IPS-20b (cell line): ENCODE results near the gene NUP210.
A peak's percentile ranks its signal among the peaks of the same experiment; 100 is the strongest.

ENCODE experiments used
- H3K27ac ChIP-seq: one replicate; pipeline ENCODE4 v1.5.1; 2013; ENCODE audit warnings: low read length
- H3K27me3 ChIP-seq: 2 replicates; pipeline ENCODE4 v1.6.1; 2013; ENCODE audit warnings: mild to moderate bottlenecking, low read length, inconsistent platforms; ENCODE audit not compliant: insufficient read depth
- H3K36me3 ChIP-seq: 2 replicates; pipeline ENCODE4 v1.6.1; 2013; ENCODE audit warnings: low read depth, mild to moderate bottlenecking, inconsistent platforms, low read length, moderate library complexity; ENCODE audit not compliant: insufficient read depth
- H3K4me1 ChIP-seq: 2 replicates; pipeline ENCODE4 v1.6.1; 2013; ENCODE audit warnings: mild to moderate bottlenecking, control low read depth, inconsistent platforms, low read length, moderate library complexity; ENCODE audit not compliant: insufficient read depth
- H3K4me3 ChIP-seq: 2 replicates; pipeline ENCODE4 v1.5.1; 2013; ENCODE audit warnings: mild to moderate bottlenecking, low read length, inconsistent platforms
- H3K9ac ChIP-seq: 2 replicates; pipeline ENCODE4 v1.6.1; 2013; ENCODE audit warnings: low read depth, mild to moderate bottlenecking, inconsistent platforms, low read length, moderate library complexity
- H3K9me3 ChIP-seq: 2 replicates; pipeline ENCODE4 v1.6.1; 2013; ENCODE audit warnings: mild to moderate bottlenecking, low read depth, low read length, inconsistent platforms; ENCODE audit not compliant: insufficient read depth

Gene NUP210

DNA sequence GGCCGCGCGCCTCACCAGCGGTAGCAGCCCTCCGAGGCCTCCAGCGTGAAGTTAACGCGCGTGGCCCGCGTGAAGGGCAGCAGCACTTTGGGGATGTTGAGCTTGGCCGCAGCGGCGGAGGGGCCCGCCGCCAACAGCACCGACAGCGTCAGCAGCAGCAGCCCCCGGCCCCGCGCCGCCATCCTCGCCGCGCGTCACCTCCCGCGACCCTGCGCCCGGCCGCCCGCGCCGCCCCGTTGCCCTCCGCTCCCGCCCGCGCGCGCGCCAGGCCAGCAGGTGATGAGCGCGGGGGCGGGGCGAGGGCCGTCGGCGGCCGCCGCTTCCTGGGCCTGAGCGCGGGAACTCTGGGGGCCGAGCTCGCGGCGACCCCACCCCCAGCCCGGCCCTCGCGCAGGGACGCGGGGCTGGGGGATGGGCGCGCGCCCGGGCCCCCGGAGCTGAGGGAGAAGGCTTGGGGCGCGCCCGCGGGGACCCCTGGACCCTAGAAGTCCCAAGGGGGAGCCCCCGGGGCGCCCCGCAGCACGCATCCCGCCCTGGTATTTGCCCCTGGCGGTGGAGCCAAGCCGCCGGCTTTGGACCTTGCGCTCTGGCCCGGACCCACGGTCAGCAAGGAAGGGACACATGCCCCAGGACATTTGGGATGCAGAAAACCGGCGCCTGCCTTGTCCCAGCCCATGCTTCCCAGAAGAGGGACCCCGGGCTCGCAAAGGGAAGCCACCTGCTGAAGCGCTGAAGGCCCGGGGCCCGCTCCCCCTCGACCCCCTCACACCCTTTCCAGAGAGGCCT, at the start of gene NUP210:
Gene NUP210, minus strand, starts transcription at position 278 of the 786 bp plus-strand sequence. Its CDS starts 96 bp downstream, at position 182.
- Histone ChIP-seq H3K36me3 (peaks cover 3% of the 10 kb centered on the region; the same call in 1 of the 2 replicates), H3K4me3 (peak within 1 kb of the TSS; percentile 81), H3K9me3 (no peaks in the 10 kb centered on the region), H3K9ac (peak within 1 kb of the TSS; percentile 75), H3K4me1 (peaks cover 9% of the 10 kb centered on the region), H3K27ac (no peak within 1 kb of the TSS), H3K27me3 (peaks cover 19% of the 10 kb centered on the region)

DNA sequence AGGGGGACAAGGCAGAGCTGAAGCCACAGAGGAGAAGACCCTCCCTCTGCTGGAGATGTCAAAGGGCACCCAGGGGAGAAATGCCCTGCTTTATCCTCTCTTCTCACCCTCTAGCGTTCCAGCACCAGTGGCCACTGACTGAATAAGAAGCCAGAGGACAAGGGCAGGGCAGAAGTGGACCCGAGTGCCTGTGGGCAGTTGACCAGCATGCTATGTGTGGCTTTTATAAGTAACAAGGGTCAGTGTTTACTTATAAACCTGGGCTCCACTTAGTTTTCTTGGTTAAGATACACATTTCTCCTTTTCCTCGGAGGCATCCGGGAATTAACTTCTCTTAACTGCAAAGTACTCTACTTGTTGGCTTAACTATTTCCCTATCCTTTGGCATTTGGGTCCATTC, 46.7 kb upstream of the NUP210 start:
- H3K27me3 ChIP-seq = peaks cover 11% of the 10 kb centered on the region
- H3K27ac ChIP-seq = no peak overlapping the region
- no peaks in the 10 kb centered on the region for H3K36me3 ChIP-seq
- H3K4me1 ChIP-seq = no peaks in the 10 kb centered on the region
- H3K4me3 ChIP-seq = no peak overlapping the region
- H3K9me3 ChIP-seq = no peaks in the 10 kb centered on the region; the same call in 1 of the 2 replicates
- H3K9ac ChIP-seq = no peak overlapping the region

DNA sequence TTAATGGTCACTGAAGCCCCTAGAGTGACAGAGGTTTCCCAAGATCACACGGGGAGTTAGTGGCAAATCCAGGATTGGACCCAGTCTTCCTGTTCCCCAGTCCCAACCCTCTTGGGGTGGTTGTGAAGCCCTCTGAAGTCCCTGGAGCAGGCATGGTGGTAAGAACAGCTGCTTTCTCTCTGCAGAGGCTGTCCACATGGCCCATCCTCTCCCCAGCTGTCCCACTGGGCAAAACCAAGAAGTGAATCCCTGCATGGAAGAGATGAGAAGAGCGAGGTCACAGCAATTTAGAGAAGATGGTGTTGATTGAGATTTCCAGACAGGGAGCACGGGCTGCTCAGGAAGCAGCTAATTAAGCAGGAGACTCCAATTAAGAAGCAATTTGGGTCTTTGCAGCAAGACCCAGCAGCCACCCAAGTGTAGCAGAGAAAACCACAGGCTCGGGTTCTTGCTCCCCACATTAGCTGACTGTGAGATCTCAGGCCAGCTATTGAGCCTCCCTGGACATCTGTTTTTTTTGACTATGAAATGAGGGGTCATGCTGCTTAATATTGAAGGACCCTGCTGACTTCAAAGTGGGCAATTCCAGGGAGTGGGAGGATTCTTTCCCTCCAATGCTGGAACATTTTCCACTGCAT, 45.2 kb upstream of the NUP210 start:
- H3K9ac ChIP-seq = no peak overlapping the region
- H3K27me3 ChIP-seq = peaks cover 16% of the 10 kb centered on the region
- no peaks in the 10 kb centered on the region for H3K36me3 ChIP-seq
- H3K27ac ChIP-seq = no peak overlapping the region
- H3K9me3 ChIP-seq = no peaks in the 10 kb centered on the region; the same call in 1 of the 2 replicates
- H3K4me3 ChIP-seq = no peak overlapping the region
- no peaks in the 10 kb centered on the region for H3K4me1 ChIP-seq

DNA sequence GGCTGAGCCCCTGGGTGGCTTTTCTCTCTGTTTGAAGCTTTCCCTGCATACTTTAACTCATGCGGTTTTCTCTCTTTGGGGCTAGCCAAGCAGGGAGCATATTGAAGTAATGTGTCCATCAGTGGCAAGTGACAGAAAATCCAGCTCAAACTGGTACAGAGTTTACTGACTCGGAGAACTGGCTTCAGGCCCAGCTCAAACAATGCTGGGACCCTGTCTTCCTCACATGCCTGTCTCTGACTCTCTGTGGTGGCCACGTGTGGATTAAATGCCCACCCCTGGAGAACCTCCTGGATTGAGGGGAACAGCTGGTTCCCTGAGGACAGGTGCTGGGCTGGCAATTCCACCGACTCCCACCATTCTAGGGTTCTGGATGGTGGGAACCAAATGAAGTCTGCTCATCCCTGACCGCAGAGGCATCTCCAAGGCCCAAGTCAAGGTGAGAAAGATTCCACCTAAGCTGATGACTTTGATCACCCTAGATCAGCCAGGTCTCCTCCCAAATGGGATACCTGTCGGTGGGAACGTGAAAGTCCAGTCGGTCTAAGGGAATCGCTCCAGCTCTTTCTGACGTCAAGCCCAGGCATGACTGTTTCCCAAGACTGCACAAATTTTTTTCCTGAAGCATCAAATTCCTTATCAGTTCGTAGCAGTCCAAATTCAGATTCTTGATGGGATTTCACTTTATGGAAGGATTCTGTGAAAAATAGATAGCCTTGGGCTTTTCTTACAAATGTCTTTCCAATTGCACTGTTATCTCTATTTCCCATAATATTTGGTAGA, 43.7 kb upstream of the NUP210 start:
- Histone ChIP-seq H3K27me3 (peaks cover 22% of the 10 kb centered on the region), H3K27ac (no peak overlapping the region), H3K36me3 (no peaks in the 10 kb centered on the region), H3K9ac (no peak overlapping the region), H3K9me3 (no peaks in the 10 kb centered on the region; the same call in 1 of the 2 replicates), H3K4me1 (no peaks in the 10 kb centered on the region), H3K4me3 (no peak overlapping the region)

DNA sequence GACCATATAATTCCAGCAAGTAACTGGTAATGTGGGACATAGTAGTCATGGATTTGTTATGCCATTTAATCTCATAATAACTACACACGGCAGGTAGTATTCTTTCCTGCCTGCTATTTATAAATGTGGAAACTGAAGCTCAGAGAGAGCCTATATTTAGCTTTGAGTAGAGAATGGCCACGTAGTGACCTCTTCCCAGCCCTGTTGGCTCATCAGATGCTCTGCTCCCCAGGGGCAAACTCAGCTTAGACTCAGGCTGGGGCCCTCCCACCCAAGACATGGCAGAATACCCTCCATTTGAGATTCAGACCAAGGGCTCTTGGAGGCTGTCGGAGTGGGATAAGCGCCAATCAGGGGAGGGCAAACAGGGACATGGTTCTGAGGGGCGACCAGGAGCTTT, 42.7 kb upstream of the NUP210 start:
- no peak overlapping the region for H3K27ac ChIP-seq
- no peaks in the 10 kb centered on the region for H3K4me1 ChIP-seq
- H3K4me3 ChIP-seq = no peak overlapping the region
- no peaks in the 10 kb centered on the region for H3K36me3 ChIP-seq
- no peak overlapping the region for H3K9ac ChIP-seq
- H3K9me3 ChIP-seq = no peaks in the 10 kb centered on the region; the same call in 1 of the 2 replicates
- H3K27me3 ChIP-seq = peaks cover 22% of the 10 kb centered on the region

DNA sequence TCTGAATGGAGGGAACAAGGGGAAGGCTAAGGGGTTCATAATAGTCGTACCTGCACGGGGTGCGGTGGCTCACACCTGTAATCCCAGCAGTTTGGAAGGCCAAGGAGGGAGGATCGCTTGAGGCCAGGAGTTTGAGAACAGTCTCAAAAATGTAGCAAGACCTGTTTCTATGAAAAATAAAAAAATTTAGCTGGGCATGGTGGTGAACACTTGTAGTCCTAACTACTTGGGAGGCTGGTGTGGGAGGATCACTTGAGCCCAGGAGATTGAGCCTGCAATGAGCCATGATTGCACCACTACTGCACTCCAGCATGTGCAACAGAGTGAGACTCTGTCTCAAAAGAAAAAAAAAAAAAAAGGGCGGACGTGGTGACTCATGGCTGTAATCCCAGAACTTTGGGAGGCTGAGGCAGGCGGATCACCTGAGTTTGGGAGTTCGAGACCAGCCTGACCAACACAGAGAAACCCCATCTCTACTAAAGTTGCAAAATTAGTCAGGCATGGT, 42.1 kb upstream of the NUP210 start:
- Histone ChIP-seq H3K27me3 (peaks cover 22% of the 10 kb centered on the region), H3K27ac (no peak overlapping the region), H3K4me3 (no peak overlapping the region), H3K36me3 (no peaks in the 10 kb centered on the region), H3K9me3 (no peaks in the 10 kb centered on the region; the same call in 1 of the 2 replicates), H3K9ac (no peak overlapping the region), H3K4me1 (no peaks in the 10 kb centered on the region)

DNA sequence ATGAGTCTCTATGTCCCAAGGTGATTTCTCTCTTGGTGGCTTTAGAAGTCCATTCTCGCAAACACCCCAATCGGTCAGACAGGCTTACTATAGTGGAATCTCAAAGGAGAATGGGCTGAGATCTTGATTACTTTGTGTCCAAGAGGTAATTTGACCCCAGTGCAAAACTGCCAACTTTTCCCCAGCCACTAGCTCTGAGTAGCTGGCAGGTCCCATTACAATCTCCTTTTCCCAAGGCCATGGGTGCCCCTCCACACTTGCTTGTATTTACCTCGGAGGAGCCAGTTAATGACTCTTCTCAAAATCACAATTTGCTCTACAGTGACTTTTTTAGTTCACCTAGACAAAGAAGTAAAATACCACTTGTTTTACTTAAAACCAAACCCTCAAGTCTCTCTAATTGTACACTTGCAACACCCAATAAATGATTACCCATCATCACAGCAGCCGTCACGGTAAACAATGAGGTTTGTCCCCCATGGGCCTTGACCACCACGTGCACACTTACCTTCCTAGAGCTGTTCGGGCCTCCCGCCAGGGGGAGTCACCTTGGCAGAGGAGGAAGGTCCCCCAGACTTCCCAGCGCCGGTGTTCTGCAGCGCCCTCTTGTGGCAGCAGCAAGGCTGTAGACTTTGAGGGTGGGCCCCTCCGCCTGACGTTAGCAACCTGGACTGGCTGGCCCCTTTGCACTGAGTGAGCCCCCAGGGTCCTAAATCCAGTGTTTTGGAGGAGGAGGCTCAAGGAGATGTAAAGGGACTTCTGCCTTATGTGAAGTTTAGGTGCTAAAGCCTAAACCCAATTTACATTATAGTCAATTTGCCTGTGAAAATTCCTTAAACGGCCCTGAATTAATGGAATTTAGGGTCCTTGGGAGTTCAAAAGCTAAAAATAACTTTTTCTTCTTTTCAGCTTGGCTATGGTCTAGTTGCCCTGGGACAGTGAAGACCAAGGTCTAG, 41.3 kb upstream of the NUP210 start:
- H3K4me1 ChIP-seq = no peaks in the 10 kb centered on the region
- no peak overlapping the region for H3K9ac ChIP-seq
- no peak overlapping the region for H3K4me3 ChIP-seq
- no peak overlapping the region for H3K27ac ChIP-seq
- peaks cover 22% of the 10 kb centered on the region for H3K27me3 ChIP-seq
- H3K36me3 ChIP-seq = no peaks in the 10 kb centered on the region
- no peaks in the 10 kb centered on the region; the same call in 1 of the 2 replicates for H3K9me3 ChIP-seq

DNA sequence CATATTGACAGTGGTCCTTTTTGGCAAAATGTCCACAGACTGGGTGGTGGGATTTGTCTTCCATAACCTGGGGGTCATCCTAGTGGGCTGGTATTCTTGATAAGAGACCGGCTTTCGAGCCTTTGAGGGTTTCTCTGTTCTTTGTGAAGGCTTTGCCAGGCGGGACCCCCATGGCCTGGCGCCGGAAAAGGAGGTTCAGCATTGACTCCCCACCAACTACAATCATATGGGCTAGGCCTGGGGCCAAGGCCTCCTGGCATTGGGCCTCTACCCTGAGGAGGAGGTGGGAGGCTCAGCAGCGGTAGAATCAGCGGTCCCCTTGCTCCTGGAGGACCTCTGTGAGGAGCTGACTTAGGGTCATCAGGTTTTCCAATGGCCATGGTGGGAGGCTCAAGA, 40.2 kb upstream of the NUP210 start:
- H3K36me3 ChIP-seq = no peaks in the 10 kb centered on the region
- H3K9ac ChIP-seq = no peak overlapping the region
- no peak overlapping the region for H3K27ac ChIP-seq
- H3K27me3 ChIP-seq = peaks cover 20% of the 10 kb centered on the region
- no peaks in the 10 kb centered on the region; the same call in 1 of the 2 replicates for H3K9me3 ChIP-seq
- no peak overlapping the region for H3K4me3 ChIP-seq
- H3K4me1 ChIP-seq = no peaks in the 10 kb centered on the region

DNA sequence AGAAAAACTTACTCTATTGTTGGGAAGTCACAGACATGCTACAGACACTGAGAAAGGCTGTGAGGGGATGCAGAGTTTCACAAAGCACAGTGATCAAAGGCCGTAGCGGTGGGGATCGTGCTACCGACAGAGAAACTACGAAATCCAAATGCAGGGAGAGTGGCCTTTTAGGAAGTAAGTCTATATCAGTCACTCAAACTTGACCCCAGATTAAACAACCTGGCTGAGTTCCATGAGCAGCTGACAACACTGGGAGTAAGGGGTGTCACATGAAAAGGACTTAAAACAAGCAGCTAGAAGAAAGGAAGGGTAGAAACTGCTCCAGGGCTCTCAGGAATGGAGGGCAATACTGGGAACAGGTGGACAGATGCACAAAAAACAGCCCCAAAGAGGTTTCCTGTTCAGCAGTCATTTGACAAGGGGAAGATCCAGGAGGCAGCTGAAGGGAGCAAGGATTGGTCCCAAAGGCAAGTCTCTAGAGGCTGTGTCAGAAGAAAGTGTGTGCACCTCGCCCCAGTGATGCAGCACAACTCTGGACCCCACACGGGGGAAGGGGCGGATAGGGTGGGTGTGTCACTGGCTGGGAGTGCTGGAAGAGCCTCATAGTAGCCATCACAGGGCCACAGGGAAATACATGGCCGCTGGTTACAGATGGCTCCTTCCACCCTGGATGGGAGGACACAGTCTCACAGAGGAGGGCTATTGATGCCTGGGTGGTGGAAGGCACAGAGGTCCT, 39.7 kb upstream of the NUP210 start:
- Histone ChIP-seq H3K4me1 (no peaks in the 10 kb centered on the region), H3K4me3 (no peak overlapping the region), H3K36me3 (no peaks in the 10 kb centered on the region), H3K27me3 (peaks cover 17% of the 10 kb centered on the region), H3K27ac (no peak overlapping the region), H3K9me3 (no peaks in the 10 kb centered on the region; the same call in 1 of the 2 replicates), H3K9ac (no peak overlapping the region)

DNA sequence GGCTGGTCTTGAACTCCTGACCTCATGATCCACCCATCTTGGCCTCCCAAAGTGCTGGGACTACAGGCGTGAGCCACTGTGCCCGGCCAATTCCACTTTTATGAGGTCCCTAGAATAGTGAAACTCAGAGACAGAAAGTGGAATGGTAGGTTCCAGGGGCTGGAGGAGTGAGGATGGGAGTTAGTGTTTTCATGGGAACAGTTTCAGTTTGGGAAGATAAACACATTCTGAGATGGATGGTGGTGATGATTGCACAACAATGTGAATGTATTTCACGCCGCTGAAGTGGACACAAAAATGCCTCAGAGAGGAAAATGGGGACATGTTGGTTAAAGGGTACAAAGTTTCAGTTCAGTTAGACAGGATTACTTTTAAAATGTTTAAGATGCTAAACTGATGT, 37.5 kb upstream of the NUP210 start:
- H3K27ac ChIP-seq = no peak overlapping the region
- peaks cover 17% of the 10 kb centered on the region for H3K27me3 ChIP-seq
- no peaks in the 10 kb centered on the region for H3K4me1 ChIP-seq
- no peaks in the 10 kb centered on the region for H3K36me3 ChIP-seq
- no peak overlapping the region for H3K4me3 ChIP-seq
- no peaks in the 10 kb centered on the region for H3K9me3 ChIP-seq
- H3K9ac ChIP-seq = no peak overlapping the region
